Measurements from ENCODE around the gene FMN1.

FMN1 gene

DNA sequence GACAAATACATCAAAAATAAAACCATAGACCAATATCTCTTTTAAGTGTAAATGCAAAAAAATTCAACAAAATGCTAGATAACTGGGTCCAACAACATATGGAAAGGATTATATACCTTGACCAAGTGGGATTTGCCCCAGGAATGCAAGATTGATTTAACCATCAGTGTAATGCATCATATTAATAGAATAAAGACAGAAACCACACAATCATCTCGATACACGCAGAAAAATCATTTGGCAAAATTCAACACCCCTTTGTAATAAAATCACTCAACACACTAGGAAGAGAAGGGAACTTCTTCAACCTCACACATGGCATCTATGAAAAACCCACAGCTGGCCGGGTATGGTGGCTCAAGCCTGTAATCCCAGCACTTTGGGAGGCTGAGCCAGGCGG lies 457.2 kb downstream of the FMN1 start:
- in situ Hi-C loops (cut with MboI; ENCODE audit: low pct_unique_long_range_greater_than_20kb, low sequenced_read_pairs): no loop called here
- no peak for DNase-seq

DNA sequence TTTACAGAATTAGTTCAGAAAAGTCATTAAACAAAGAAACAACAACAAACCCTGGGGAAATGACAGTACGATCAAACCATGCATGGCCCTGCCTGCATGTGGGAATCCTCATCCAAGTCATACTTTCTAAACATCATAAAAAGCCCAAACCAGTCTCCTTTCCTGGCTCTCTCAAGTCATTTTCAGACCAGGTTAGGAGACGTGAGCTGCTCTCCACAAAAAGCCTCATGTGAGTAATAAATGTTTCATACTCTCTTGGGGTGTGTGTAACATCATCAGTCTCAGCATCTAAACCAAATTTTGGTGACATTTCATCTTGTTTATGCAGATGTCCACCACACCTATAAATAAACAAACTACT lies 457.8 kb downstream of the FMN1 start:
- in situ Hi-C loops (cut with MboI; ENCODE audit: low pct_unique_long_range_greater_than_20kb, low sequenced_read_pairs): no loop called here
- DNase-seq: no peak

DNA sequence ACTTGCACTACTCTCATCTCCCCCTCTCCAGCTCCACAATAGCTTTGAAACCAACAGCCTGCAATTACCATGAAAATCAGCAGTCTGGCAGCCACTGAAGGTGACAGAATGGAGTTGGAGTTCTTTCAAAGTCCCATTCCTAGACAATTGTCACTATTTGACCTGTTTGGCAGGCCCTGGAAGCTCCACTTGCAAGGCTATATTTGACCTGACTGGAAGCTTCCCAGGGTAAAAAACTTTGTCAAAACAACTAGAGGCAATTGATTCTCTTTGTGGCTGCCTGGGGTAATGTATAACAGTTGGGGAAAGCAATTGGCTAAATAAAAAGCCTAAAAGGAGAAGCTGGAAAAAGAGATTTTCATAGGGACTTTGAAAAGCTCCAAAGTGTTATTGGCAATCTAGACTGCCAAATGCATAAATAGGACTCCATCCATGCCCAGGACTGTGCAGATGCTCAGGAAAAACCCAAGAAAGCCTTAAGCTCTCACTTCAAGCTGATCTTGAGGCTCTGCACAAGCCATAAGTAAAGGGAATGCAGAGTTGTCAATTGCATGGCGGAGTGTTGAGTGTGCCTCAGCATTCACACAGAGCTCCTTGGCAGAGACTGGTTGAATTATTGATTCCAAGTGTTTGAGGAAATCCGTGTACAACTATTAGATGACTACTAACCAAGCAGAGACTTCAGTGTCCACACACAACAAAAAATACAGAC lies 458.4 kb downstream of the FMN1 start:
- DNase-seq: no peak
- in situ Hi-C loops (cut with MboI; ENCODE audit: low pct_unique_long_range_greater_than_20kb, low sequenced_read_pairs): no loop called here

DNA sequence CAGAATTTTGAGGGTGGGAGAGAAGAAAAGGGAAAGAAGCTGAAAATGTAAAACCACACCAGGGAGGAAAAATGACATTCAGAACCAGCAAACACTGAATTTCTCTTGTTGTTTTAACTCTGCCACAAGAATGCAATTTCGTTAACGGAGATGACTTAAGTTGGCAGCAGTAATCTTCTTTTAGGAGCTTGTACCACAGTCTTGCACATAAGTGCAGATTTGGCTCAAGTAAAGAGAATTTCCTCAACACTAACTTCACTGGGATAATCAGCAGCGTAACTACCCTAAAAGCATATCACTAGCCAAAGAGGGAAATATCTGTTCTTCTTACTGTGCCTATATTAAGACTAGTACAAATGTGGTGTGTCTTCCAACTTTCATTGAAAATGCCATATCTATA lies 461.2 kb downstream of the FMN1 start:
- DNase-seq: no peak
- in situ Hi-C loops (cut with MboI; ENCODE audit: low pct_unique_long_range_greater_than_20kb, low sequenced_read_pairs): no loop called here

DNA sequence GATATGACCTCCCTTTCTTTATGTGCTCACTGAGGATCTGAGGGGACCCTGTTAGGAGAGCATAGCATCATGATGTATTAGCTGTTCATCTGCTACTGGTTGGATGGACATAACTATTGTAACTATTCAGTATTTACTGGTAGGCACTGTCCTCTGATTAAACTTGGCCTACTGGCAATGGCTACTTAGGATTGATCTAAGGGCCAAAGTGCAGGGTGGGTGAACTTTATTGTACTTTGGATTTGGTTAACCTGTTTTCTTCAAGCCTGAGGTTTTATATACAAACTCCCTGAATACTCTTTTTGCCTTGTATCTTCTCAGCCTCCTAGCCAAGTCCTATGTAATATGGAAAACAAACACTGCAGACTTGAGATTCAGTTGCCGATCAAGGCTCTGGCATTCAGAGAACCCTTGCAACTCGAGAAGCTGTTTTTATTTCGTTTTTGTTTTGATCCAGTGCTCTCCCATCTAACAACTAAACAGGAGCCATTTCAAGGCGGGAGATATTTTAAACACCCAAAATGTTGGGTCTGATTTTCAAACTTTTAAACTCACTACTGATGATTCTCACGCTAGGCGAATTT lies 461.8 kb downstream of the FMN1 start:
- DNase-seq: no peak

DNA sequence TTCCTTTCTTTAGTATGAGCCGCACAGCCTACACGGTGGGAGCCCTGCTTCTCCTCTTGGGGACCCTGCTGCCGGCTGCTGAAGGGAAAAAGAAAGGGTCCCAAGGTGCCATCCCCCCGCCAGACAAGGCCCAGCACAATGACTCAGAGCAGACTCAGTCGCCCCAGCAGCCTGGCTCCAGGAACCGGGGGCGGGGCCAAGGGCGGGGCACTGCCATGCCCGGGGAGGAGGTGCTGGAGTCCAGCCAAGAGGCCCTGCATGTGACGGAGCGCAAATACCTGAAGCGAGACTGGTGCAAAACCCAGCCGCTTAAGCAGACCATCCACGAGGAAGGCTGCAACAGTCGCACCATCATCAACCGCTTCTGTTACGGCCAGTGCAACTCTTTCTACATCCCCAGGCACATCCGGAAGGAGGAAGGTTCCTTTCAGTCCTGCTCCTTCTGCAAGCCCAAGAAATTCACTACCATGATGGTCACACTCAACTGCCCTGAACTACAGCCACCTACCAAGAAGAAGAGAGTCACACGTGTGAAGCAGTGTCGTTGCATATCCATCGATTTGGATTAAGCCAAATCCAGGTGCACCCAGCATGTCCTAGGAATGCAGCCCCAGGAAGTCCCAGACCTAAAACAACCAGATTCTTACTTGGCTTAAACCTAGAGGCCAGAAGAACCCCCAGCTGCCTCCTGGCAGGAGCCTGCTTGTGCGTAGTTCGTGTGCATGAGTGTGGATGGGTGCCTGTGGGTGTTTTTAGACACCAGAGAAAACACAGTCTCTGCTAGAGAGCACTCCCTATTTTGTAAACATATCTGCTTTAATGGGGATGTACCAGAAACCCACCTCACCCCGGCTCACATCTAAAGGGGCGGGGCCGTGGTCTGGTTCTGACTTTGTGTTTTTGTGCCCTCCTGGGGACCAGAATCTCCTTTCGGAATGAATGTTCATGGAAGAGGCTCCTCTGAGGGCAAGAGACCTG lies 463.5 kb downstream of the FMN1 start:
- in situ Hi-C loops (cut with MboI; ENCODE audit: low pct_unique_long_range_greater_than_20kb, low sequenced_read_pairs): no loop called here
- DNase-seq: no peak

More for the DNA sequence above, 461.8 kb downstream of the FMN1 start:
- in situ Hi-C loops (cut with MboI; ENCODE audit: low pct_unique_long_range_greater_than_20kb, low sequenced_read_pairs): no loop called here

DNA sequence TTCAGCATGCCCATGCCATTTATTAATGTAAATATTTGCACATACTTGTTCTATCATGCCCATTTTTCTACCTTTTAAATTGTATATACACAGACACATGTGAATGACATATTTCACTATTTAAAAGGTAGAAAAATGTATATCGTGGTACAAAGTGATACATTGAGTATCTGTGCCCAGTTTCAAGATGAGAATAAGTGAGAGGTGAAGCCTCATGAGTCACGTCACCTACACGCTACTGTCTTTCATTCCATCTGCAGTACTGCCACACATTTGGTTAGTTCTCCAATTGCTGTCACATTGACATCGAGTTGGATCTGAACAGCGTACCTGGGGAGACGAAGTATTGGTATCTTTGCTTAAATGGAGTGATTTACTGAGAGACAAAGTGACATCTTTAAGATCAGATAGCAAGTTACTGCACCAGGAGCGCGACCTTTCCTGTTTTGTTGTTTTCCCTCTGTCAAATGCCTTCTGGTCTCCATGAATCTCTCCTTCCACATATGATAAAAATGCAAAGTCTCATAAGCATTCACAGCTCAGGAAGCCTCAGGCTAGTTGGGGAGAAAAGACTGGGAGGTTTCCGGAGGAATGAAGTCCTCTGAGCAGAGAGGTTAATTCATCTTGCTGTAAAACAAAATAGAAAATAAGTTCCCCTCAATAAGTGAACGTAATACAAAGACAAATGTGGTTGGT lies 464.7 kb downstream of the FMN1 start:
- DNase-seq: no peak
- in situ Hi-C loops (cut with MboI; ENCODE audit: low pct_unique_long_range_greater_than_20kb, low sequenced_read_pairs): no loop called here

DNA sequence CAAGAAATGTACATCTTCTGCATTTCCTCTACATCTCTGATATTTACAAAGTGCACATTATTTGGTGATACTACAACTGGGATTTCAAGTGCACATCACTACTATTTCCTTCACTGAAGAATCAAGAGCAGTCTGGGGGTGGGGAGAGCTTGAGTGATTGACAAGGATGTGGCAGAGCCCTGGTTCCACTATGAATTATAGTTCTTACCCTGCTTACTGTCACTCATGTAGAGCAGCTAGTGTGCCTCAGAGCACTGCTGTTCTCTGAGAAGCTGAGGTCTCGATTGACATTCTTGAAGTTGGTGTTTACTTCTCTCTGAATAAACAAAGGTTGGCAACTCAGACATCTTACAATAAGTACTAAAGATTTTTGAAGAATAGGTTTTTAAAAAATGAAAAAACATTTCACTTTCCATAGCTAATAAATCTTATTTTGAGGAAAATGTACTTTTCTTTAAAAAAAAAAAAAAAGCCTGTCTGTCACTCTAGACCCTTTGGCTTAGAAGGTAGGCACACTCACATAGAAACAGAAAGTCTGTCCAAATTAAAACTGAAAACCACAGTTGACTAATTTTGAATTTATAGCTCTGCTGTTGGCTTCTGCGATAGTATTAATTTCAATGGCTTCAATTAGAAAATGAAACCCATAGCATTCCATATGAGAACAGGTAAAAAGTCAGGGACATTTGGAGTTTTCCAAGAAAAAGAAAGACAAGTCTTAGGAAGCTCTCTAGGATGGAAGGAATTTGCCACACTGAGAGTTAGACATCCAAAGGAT lies 471.2 kb downstream of the FMN1 start:
- in situ Hi-C loops (cut with MboI; ENCODE audit: low pct_unique_long_range_greater_than_20kb, low sequenced_read_pairs): no loop called here
- no peak for DNase-seq

DNA sequence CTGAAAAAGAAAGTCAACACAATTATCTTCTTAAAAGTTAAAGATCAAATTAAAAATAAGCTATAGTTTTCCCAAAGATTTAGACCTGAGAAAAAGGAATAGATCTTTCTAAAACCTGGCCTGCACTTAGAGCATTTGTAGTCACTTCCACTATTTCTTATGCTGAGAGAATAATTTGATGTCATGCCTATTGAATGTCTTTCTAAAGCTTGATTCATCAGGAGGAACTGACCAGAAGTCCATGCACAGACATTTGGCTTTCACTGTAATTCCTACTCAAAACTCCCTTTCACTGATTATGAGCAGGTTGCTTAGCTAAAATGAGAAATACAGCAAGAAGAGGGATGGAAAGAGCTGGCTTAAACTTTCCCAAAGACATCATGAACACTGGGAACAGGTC lies 472.4 kb downstream of the FMN1 start:
- in situ Hi-C loops (cut with MboI; ENCODE audit: low pct_unique_long_range_greater_than_20kb, low sequenced_read_pairs): no loop called here
- no peak for DNase-seq

DNA sequence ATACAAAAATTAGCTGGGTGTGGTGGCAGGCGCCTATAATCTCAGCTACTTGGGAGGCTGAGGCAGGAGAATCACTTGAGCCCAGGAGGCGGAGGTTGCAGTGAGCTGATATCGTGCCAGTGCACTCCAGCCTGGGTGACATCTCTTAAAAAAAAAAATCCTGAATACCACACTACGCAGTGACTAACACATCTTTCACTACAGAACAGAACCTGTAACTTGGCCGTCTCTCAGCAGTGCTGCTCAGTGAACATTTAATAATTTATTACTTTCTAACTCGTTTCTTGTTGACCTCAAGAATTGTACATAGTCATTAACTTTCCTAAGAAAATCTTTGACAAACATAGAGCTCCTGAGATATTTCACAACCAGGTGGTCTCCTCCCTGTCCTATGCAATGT lies 472.9 kb downstream of the FMN1 start:
- no peak for DNase-seq
- in situ Hi-C loops (cut with MboI; ENCODE audit: low pct_unique_long_range_greater_than_20kb, low sequenced_read_pairs): no loop called here

DNA sequence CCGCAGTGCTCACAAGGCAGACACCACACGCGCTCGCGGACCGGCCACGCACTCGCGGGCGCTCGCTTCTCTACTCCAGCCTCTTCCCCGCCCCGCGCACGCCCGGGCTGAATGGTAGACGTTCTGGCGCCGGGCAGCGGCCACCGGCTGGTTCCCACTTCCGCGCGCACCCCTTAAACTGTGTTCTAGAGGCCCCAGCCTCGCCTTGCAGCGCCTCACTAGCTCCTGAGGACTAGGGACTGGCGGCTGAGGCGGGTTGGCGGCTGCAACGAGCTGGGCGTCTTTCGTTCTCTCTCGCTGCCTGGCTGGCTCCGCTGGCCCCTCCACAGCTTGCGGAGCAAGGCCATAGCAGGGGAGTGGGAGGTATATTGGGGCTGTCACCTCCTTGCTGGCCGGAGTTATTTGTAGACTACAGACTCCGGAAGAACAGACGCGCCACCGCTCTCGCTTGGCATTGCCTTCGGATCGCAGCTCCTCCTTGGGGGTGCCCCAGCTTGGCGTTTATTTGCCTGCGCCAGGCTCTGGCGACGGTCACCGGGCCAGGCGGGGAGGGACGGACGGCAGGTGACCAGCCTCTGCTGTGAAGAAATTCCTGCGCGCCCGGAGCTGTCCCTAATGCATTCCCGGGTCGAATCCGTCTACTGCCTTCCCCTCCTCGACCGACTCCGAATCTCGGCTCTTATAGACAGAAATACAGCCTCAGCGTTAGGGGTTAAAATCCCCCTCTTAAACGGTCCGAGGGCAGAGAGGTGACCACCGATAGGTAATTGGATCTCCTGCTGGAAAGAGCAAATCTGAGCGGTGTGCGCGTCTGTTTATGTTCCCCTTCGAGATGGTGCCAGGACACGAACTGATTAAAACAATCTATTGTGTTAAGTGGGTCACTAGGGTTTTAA lies 475.4 kb downstream of the FMN1 start:
- in situ Hi-C loops (cut with MboI; ENCODE audit: low pct_unique_long_range_greater_than_20kb, low sequenced_read_pairs): no loop called here
- no peak for DNase-seq

DNA sequence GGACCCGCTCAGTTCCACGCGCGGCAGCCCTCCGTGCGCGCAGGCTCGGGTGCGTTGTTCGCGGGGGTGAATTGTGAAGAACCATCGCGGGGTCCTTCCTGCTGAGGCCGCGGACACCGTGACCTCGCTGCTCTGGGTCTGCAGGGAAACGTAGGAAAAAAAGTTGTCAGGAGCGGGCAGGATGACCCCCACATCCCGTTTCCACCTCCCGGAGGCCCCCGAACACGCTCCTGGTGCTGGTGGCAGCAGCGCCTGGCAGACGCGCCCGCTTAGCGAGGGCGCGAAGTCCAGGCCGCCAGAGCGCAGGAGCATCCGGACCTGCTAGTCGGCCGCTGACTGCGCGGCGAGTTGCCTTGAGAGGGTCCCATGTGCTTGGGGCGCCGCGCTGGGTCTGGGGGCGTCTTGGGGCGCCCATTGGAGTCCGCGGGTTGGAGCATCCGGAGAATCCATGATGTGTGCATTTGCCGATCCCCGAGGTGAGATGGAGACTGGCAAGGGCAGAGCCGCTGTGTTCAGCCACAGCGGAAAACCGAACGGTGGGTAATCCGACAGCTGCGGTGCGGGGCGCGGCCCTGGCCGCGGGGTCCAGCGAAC lies 476.2 kb downstream of the FMN1 start:
- DNase-seq: no peak
- in situ Hi-C loops (cut with MboI; ENCODE audit: low pct_unique_long_range_greater_than_20kb, low sequenced_read_pairs): no loop called here

DNA sequence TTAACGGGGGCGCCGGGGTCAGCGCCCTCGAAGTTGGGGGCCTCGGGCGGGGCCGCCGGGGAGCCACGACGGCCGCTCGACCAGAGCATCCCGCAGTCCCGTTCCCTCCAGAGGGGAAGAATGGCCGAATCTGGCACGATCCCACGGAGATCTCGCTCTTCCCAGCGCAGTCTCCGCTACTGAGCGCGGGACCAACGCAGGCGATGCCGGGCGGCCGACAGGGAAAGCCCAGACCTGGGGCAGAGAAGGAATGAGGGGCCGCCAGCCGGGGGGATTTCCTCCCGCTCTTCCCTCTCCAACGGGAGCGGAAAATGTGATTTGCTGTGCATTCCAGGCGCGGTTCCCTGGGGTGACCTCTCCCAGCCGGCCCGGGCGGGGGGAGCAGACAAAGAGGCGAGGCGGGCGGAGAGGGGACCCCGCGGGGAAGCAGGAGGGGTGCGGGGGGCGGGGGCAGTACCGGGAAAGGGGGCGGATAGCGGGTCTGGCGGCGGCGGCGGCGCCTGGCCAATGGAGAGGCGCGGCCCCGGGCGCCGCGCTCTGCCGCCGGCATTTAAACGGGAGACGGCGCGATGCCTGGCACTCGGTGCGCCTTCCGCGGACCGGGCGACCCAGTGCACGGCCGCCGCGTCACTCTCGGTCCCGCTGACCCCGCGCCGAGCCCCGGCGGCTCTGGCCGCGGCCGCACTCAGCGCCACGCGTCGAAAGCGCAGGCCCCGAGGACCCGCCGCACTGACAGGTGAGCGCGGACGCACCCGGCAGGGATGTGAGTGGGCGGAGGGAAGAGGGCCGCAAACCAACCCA lies 476.9 kb downstream of the FMN1 start, which contains the start of gene GREM1:
GREM1 (plus strand) TSS at position 579 of the 801 bp plus-strand sequence. CDS start 12,687 bp downstream, outside the sequence.
- in situ Hi-C loops (cut with MboI; ENCODE audit: low pct_unique_long_range_greater_than_20kb, low sequenced_read_pairs): no loop called here
- no peak for DNase-seq

DNA sequence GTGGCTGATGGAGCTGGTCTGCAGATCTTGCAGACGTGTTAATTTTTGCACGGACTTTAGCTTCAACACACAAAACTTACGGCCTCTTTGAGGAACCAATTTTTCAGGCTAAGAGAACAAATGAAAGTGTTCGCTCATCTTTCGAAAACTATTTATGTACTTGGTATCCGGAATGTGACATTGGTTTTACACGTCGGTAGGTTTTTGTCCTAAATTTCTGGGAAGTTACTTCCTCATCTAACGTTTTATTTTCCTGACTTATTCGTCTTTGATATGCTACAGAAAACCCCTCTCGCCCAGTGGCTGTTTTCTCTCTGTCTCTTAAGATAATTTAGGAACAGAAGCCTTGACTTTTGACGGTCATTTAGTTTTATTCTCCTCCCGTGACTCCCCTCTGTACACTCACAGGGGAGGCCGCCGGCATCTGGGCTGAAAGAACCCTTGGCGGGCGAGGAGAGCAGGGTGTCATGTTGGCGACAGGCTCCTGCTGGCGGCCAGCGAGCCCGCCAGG lies 477.5 kb downstream of the FMN1 start:
- peak; percentile 15 for DNase-seq
- in situ Hi-C loops (cut with MboI; ENCODE audit: low pct_unique_long_range_greater_than_20kb, low sequenced_read_pairs): no loop called here

DNA sequence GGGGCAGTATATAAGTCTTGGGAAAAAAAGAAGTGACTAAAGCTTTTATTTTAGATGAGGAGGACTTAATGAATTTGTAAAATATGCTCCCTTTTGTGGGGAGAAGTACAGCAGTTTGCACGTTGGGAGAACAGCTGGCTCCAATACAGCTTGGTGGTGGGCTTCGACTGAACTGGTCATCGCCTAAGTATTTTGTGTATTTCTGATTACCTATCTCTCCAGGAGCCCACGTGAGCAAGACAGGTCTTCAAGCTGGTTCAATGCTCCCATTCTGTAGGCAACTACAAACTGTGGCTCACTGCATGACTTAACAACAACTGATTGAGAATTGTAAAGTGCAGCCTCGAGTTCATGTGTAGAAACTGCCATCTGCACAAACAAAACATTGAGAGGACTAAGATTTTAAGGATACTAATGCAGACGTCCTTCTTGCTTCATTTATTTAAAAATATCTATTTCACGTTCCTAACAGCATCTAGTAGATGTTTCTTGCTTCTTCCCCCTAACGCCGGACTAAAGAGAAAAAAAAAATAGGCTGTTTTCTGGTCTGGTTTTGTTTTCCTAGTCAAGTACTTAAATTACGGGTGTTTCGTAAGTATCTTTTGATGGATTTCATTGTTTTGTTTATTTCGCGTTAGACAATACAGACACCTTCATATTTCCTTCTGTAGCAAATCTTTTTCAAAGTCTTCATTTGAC lies 478.1 kb downstream of the FMN1 start:
- DNase-seq: peak; percentile 9
- in situ Hi-C loops (cut with MboI; ENCODE audit: low pct_unique_long_range_greater_than_20kb, low sequenced_read_pairs): no loop called here

Measured in KBM-7 (cell line).